ENCODE results near the gene UBXN11.
"Not testable (repeated sequence)": the region's sequence is repeated elsewhere in the genome, so short reads cannot be mapped to it uniquely, and the experiment has no call there.

UBXN11 gene

GRCh38 chr1:26305667-26306289, 658 bp downstream of the UBXN11 start:
- no peak for DNase-seq (ENCODE audit: low spot score)

- no peak for DNase-seq (ENCODE audit: low spot score)
Observed at GRCh38 chr1:26302733-26303405, 3.6 kb downstream of the UBXN11 start.

GRCh38 chr1:26300578-26301275, 5.7 kb downstream of the UBXN11 start:
- DNase-seq (ENCODE audit: low spot score): no peak

GRCh38 chr1:26297791-26298124, 8.7 kb downstream of the UBXN11 start:
- DNase-seq (ENCODE audit: low spot score): no peak

- DNase-seq (ENCODE audit: low spot score): no peak
Observed at GRCh38 chr1:26297057-26297790, 9.2 kb downstream of the UBXN11 start.

GRCh38 chr1:26296340-26297056, 9.9 kb downstream of the UBXN11 start:
- DNase-seq (ENCODE audit: low spot score): no peak

- DNase-seq (ENCODE audit: low spot score): no peak
Observed at GRCh38 chr1:26295194-26296138, 11.0 kb downstream of the UBXN11 start.

- no peak for DNase-seq (ENCODE audit: low spot score)
Observed at GRCh38 chr1:26293911-26294463, 12.4 kb downstream of the UBXN11 start.

GRCh38 chr1:26292735-26293134, 13.7 kb downstream of the UBXN11 start:
- DNase-seq (ENCODE audit: low spot score): not testable (repeated sequence)

GRCh38 chr1:26291939-26292338, 14.5 kb downstream of the UBXN11 start:
- DNase-seq (ENCODE audit: low spot score): no peak

- DNase-seq (ENCODE audit: low spot score): no peak
Observed at GRCh38 chr1:26291433-26291832, 15.0 kb downstream of the UBXN11 start.

GRCh38 chr1:26290882-26291261, 15.6 kb downstream of the UBXN11 start:
- no peak for DNase-seq (ENCODE audit: low spot score)

GRCh38 chr1:26290122-26290881, 16.1 kb downstream of the UBXN11 start:
- no peak for DNase-seq (ENCODE audit: low spot score)

GRCh38 chr1:26289158-26290059, 17.0 kb downstream of the UBXN11 start:
- no peak for DNase-seq (ENCODE audit: low spot score)

- no peak for DNase-seq (ENCODE audit: low spot score)
Observed at GRCh38 chr1:26288311-26288941, 18.0 kb downstream of the UBXN11 start.

GRCh38 chr1:26287811-26288210, 18.6 kb downstream of the UBXN11 start:
- DNase-seq (ENCODE audit: low spot score): no peak

- no peak for DNase-seq (ENCODE audit: low spot score)
Observed at GRCh38 chr1:26287033-26287711, 19.3 kb downstream of the UBXN11 start.

GRCh38 chr1:26286064-26286416, 20.4 kb downstream of the UBXN11 start:
- DNase-seq (ENCODE audit: low spot score): no peak

Data from HuH-7.5 (cell line).